SW480 (cell line): ENCODE measurements around the gene NQO2.
"Not testable (repeated sequence)": the region's sequence is repeated elsewhere in the genome, so short reads cannot be mapped to it uniquely, and the experiment has no call there.

ENCODE experiments used
- DNase-seq: peaks from one replicate; pipeline ENCODE4 v3.0.0-alpha.2; 2016; ENCODE audit warnings: low spot score

Gene NQO2

DNA sequence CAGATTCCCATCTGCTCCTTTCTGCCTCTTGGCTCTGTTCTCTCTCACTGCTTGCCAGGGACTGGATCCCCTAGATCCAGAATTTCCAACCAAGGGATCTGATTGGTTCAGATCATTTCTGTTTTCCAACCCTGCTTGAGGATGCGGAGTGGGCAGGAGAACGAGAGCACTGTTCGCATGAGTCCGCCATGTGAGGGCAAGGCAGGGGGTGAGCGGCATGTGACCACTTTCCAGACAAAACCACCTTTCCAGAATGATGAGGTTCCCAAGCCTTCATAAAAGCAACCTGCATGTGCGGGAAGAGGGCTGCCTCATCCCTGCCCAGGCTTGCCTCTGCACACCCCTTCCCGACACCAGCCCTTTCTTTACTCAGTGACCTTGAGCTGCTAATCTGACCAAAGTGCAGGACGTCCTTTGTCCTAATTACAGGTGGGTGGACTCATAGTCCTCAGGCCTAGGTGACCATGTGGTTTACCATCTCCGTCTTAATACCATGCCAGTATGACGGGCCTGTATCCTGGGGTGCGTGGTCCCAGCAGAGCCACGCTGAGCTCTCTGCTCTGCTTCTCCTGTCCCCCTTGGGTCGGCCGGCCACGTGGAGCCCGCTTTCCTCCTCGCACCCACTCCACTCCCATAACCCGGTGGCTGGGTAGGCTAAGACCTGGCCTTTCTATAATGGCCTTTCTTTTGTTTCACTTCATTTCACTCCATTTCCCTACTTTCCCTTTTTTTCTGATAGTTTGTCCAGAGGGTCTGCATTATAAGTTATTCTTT is 14.4 kb downstream of the NQO2 start:
- no peak for DNase-seq

DNA sequence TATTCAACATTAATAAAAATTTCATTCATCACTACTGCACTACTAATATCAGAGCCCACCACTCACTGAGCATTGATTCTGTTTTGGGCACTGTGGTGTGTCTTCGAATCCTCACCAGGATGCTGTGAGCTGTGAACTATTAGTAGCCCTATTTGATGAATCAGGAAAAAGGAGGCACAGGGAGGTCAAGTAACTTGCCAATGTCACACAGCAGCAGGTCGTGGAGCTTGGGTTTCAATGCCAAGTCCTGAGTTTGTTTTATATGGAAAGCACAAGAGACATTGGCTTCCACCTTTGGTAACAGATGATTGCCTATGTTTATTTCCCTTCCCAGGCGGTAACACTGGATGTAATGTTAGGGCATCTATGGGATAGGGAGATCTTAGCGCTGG is 15.0 kb downstream of the NQO2 start:
- DNase-seq = no peak

GRCh38 chr6:3015144-3015543 is 15.4 kb downstream of the NQO2 start:
- DNase-seq = no peak

DNA sequence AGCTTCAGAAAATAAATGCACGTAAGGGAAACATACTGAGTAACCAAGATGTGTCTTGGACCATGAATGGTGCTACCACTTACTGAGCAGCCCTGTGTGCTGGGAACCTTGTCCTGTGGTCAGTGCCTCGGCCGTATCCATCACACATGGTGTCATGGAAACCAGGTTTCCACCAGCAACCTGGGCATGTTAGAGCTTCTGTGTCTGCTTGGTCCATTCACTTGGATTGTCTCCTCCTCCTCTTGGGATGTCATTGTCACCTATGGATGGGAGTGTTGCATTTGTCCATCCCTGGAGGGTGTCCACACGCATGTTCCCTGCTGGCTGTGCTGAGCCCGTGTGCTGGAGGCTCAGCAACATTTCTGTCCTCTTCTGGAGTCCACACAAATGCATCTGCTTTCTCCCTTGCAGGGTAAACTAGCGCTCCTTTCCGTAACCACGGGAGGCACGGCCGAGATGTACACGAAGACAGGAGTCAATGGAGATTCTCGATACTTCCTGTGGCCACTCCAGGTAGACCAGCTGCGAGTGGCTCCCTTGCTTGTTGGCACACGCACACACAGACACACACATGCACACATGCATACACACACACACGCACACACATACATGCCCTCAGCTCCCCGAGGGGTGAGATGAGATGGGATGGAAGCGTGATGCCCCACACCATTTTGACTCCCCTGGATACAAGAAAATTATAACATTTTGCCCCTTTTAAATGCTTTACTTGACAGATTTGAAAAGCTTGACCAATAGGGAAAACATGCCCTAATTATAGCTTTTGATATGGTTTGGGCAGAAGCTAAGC is 17.0 kb downstream of the NQO2 start:
- DNase-seq = no peak

DNA sequence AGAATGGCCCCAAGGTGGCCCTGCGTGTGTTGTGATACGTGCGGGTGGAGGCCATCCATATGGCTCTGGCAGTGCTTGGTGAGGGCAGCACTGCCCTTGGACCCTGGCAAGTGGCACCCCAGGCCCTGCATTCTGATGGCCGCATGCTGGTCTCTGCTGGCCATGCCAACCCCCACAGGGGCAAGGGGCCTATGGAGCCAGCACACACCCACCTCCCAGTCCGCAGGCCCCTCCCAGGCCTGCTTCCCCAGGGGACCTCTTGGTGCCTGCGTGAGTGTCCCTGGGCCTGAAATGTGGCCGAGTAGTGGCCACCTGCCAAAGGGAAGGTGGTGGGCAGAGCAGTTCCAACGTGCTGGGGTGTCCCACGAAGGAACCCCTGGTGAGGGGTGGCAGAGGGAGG is 17.6 kb downstream of the NQO2 start:
- no peak for DNase-seq

DNA sequence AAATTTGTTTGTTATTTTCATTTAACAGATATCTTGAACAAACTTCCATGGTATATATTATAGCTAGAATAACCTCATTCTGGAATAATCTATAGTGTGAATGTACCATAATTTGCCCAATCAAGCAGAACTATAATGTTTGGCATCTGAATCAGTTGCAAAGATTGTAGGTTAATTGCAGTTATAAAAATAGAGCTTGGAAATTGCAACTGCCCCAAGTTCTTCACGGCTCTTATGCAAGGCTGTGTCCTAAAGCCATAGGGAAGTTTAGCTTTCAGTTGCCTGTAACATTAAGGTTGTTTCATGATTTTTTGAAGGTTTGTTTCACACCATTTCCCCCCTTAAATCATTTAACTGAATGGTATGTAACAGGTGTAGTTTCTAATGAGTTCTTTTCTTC is 19.4 kb downstream of the NQO2 start:
- no peak for DNase-seq

- DNase-seq = no peak
Observed at GRCh38 chr6:3019749-3020320, 20.1 kb downstream of the NQO2 start.

DNA sequence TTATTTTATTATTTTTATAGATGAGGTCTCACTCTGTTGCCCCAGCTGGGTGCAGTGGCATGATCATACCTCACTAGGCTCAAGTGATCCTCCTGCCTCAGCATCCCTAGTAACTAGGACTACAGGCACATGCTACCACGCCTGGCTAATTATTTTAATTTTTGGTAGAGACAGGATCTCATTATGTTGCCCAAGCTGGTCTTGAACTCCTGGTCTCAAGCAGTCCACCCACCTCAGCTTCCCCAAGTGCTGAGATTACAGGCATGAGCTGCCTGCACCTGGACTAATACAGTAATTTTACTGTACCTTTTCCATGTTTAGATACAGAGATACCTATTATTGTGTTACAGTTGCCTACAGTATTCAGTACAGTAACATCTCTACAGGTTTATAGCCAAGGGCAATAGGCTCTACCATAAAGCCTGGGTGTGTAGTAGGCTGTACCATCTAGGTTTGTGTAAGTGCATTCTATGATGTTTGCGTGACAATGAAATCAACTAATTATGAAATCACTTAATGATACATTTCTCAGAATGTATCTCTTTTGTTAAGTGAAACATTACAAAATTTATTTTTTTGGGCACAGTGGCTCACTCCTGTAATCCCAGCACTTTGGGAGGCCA is 21.4 kb downstream of the NQO2 start:
- not testable (repeated sequence) for DNase-seq

DNA sequence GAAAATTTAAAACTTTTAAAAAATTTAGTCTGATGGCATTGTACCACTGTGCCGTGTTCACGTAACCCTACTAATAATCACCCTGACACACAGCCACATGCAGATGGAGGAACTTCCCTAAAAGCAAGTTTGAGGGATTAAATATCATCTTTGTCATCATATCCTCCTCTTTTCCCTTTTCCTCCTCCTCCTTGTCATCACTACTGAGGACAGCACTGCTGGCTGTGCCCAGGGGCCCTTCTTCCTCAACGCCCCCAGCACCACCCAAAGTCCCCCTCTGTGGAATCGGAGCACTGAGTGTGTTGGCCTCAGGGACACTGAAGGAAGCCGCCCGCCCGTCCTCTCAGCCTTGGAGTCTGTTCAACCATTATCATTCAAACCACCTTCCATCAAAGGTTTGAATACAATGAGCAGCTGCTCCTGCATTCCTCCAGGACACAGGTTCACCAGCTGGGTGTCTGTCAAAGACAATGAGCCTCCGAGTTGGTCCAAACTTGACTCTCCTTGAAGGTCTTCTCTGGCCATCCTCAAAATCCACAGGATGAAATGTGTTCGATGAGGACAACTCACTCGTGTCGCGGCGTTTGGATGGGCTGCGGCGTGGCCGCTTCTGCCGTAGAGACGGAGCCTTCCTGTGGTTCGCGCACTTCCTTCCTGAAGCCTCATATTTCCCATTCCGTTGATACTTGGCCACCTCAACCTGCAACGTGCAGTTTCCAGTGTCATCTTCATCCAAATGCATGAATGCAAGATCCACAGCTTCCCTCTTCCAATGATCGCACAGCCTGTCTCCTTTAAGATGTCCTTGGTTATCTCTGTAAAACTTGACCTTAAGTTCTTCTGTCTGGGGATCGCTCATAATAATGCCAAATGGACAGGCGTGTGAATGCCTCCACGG is 23.3 kb downstream of the NQO2 start:
- DNase-seq = peak; percentile 21

- DNase-seq = peak; percentile 90
Observed at GRCh38 chr6:3023663-3024483, 24.2 kb downstream of the NQO2 start.

DNA sequence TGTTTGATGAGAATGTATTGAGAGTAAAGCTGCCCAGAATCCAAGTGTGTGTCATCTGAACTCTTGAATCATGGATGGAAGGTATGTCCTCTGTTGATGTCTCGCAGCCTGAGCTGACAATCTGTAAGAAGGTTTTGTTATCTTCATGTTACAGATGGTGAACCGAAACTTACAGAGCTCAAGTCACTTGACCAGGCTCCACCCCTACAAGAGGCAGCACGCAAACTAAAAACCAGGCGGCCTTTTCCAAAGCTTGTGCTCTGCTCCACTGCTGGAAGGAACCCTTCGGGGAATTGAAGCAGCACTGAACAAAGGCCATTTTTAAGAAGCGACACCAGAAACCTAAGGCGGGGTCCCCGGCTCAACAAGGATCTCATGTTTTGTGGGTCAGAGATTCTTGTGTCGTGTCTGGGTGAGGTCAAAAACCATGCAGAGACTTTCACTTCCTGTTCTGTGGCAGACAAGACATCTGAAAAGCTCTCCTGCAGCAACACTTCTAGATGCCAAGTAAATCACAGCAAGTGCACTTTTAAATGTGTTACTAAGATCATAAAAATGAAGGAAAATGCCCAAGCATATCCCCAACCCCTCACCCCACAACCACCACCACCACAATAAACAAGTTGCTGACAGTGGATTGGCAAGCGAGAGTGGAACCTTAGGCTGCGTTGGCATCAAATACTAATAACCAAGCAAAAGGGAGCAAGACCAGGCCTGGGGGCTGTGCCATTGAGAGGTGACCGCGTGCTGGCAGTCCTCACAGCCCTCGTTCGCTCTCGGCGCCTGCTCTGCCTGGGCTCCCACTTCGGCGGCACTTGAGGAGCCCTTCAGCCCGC is 27.3 kb downstream of the NQO2 start:
- no peak for DNase-seq

DNA sequence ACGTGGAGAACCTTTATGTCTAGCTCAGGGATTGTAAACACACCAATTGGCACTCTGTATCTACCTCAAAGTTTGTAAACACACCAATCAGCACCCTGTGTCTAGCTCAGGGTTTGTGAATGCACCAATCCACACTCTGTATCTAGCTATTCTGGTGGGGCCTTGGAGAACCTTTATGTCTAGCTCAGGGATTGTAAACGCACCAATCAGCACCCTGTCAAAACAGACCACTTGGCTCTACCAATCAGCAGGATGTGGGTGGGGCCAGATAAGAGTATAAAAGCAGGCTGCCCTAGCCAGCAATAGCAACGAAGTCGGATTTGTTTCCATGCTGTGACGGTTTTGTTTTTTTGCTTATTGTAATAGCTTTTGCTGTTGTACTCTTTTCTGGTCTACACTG is 28.5 kb downstream of the NQO2 start:
- DNase-seq = not testable (repeated sequence)

DNA sequence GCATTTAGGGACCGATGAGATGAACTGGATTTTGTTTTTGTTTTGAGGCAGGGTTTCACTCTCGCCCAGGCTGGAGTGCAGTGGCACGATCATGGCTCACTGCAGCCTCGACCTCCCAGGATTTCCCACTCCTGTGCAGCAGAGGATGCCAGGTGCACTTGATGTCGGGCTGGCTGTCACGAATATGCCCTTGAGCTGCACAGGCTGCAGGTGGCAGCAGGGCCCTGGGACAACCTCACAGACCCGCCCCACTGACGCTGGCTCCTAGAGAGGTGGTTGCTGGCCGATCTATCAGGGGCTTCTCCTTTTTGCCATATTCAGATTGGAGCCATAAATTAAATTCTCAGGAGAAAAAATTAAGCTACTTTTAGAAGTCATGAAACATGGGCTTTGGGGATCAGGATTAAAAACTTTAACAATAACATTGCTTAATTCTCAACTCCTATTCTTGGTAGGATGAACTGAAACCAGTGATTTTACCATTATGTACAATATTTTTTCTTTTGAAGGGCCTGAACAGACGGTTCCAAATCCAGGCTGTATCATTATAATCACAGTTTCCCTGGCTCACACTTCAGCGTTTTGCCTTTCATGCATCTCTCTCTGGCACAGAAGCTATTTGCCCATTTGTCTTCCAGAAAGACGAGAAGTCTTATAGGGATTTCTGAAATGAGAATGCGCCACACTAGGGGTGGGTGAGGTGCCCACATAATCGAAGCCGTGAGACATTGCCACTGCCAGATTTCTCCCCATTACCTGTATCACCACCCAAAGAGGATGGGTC is 32.4 kb downstream of the NQO2 start:
- peak; percentile 9 for DNase-seq

DNA sequence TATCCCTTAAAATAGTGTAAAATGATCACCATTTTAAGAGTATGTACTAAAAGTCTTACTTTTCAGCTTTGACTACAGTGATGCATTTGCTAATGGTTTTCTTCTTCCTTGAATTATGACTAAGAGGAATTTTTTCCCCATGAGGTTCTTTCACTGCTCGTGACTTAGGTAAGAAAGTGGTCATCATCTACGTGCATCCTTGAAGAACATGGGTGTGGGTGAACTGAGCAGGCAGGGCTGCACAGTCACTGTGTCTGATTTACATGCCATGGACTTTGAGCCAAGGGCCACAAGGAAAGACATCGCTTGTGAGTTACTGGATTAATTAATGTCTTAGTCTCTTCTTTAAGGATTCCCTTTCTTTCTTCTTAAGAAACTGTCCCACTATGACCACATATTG is 33.3 kb downstream of the NQO2 start:
- no peak for DNase-seq

- no peak for DNase-seq
Observed at GRCh38 chr6:3033652-3034051, 34.0 kb downstream of the NQO2 start.

DNA sequence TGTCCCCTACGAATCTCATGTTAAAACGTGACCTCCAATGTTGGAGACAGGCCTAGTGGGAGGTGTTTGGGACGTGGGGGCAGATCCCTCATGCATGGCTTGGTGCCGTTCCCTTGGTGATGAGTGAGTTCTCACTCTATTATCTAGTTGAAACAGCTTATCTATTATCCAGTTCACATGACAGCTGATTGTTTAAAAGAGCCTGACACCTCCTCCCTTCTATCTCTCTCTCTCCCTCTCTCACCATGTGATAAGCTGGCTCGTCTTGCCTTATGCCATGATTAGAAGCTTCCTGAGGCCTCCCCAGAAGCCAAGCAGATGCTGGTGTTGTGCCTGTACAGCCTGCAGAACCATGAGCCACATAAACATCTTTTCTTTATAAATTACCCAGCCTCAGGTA is 35.7 kb downstream of the NQO2 start:
- no peak for DNase-seq

DNA sequence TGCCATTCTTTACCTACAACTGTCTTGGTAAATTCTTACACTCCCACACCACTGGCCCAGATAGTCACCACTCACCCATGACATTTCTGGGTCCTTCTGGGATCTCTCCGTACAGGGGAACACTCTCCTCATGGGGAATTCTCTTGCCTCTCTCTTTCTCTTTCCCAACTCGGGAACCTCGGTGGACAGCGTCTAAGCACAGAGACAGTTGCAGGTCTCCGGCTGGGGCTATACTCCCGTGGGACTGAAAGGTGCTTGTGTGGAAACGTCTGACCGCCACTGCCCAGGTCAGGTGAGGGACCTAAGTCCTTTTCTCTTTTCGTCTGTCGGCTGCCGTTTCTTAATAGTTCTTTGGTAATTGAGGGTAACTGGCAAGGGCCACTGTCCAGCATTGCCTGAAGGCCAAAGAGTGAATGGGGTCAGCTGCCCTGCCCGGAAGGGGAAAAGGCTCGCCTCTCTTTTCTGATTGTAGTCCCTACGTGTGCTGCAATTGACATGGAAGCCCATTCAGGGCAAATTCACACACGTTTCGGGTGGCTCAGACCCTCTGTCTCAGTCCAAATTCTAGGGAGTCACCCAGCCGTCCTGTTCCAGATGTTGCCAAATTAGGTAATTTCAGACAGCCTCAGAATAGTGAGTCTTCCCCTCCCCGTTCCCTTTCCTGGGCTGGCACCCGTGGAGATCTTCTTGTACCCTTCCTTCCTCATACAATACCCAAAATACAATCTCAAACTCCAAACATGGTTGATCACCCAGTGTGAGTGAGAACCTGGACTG is 37.4 kb downstream of the NQO2 start:
- DNase-seq = no peak

DNA sequence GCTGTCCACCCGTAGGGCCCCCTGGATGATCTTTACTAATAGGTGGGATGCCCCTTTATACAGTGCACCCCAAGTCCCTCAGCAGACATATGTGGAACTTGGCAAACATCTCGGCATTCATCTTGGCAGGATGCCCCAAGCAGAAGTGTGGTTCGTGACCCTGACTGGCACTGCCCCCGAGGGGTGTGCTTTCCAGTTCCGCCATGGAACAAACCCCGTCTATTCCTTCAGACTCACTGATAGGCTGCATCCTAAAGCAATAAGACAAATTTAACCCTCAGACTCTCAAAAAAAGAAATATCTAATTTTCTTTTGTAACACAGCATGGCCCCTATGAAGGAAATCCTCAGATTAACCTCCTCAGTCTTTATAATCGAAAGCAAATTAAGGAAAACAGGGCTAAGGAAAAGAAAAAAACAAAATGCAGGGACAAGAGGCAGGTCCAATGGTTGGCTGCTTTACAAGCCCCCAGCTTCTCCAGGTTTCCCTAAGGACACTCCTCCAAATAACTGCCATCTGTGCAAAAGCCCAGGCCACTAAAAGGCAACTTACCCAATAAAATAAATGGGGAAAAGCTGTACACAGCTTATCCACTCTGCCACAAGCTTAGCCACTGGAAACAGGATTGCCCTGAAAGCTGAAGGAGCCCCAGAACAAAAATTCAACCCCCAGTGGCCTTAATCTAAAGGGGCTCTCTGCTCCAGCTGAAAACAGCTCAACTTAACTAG is 38.1 kb downstream of the NQO2 start:
- DNase-seq = no peak
